Lower leg skin (tissue), 3 donors: ENCODE measurements around the gene METTL24.

Experiments used
- CTCF ChIP-seq, 3 donors: fragments of 450-650 bp; IDR thresholded peaks; one replicate each; pipeline ENCODE4 v1.5.1; 2016; ENCODE audit warnings: antibody characterized with exemption in 3 of 3, mild to moderate bottlenecking in 3 of 3, moderate library complexity in 2 of 3
- POLR2A ChIP-seq, 2 donors: fragments of 450-650 bp; IDR thresholded peaks; one replicate each; pipeline ENCODE4 v1.6.1; 2016 to 2017; ENCODE audit warnings: antibody characterized with exemption in 2 of 2, mild to moderate bottlenecking in 1 of 2, moderate library complexity in 1 of 2

GRCh38 chr6:110390404-110390803 is 32.3 kb upstream of the METTL24 start:
- TF ChIP-seq CTCF (IDR thresholded peaks at IDR 0.05), result no peak
- no peak for TF ChIP-seq POLR2A (IDR thresholded peaks at IDR 0.05)
